Measurements from ENCODE around the gene DCAF4. TPM values are rescaled to one million over a fixed set of nuclear protein-coding genes. Genes with fewer than 3 reads are reported as not detected.

Gene DCAF4
- total RNA-seq, 1 experiment from 2014 or later = 20.0 TPM

DNA sequence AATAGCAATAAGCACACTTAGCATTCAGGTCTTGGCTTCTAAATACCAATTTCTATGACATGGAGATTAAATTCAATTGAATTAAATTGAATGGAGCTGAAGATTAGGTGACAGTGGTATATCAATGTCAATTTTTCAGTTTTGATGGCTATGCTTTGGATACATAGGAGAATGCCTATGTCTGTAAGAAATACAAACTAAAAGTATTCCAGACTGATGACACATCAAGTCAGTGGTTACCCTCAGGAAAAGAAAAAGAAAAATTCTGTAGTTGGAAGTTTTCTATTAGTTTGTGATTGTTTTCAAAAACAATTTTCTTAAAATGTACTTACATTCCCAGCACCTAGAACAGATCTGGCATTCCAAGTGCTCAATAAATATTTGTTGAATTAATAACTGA lies 4.9 kb upstream of the DCAF4 start:
- BruUV-seq (replicated peaks) = no TSS peak
- no peaks in the 10 kb centered on the region for H3K9me2 ChIP-seq (ENCODE audit: insufficient read depth)
- DNase-seq = no peak
- CTCF ChIA-PET = interaction anchor here (0.6 kb wide), 1 partner anchor 561 kb away, joined by 4 read pairs; no protein-coding TSS in a partner anchor
- intact Hi-C loops (cut with micrococcal nuclease; ENCODE audit: unreplicated experiment) = no loop called here
- no peak overlapping the region for H3K4me3 ChIP-seq
- H3F3A ChIP-seq (ENCODE audit: insufficient read depth, low read depth) = peaks cover 5% of the 10 kb centered on the region; the same call in 1 of the 2 replicates
- no peak overlapping the region for H3K4me2 ChIP-seq
- 0 out of 2 replicates have a peak, but pooled peaks cover 21% of the 10 kb centered on the region for H3K27me3 ChIP-seq (ENCODE audit: insufficient read depth, low read depth)
- no peaks in the 10 kb centered on the region for H3K36me3 ChIP-seq (ENCODE audit: low read depth)
- H3K4me1 ChIP-seq (replicated peaks; ENCODE audit: insufficient read depth) = no peaks in the 10 kb centered on the region
- H3K79me2 ChIP-seq (ENCODE audit: low read depth) = no peaks in the 10 kb centered on the region
- no peak for TF ChIP-seq EZH2 (IDR thresholded peaks at IDR 0.05; ENCODE audit: low read depth)
- TF ChIP-seq, protein P1, sequence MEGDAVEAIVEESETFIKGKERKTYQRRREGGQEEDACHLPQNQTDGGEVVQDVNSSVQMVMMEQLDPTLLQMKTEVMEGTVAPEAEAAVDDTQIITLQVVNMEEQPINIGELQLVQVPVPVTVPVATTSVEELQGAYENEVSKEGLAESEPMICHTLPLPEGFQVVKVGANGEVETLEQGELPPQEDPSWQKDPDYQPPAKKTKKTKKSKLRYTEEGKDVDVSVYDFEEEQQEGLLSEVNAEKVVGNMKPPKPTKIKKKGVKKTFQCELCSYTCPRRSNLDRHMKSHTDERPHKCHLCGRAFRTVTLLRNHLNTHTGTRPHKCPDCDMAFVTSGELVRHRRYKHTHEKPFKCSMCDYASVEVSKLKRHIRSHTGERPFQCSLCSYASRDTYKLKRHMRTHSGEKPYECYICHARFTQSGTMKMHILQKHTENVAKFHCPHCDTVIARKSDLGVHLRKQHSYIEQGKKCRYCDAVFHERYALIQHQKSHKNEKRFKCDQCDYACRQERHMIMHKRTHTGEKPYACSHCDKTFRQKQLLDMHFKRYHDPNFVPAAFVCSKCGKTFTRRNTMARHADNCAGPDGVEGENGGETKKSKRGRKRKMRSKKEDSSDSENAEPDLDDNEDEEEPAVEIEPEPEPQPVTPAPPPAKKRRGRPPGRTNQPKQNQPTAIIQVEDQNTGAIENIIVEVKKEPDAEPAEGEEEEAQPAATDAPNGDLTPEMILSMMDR (conservative IDR thresholded peaks at IDR 0.05) = no peak
- H2AFZ ChIP-seq = no peak overlapping the region
- no peaks in the 10 kb centered on the region for H4K20me1 ChIP-seq (ENCODE audit: insufficient read depth)
- POLR2A ChIA-PET (ENCODE audit: unreplicated experiment) = no interaction called here
- no peaks in the 10 kb centered on the region for H3K9me3 ChIP-seq (ENCODE audit: insufficient read depth, low read depth)
- no peak overlapping the region for H3K27ac ChIP-seq

DNA sequence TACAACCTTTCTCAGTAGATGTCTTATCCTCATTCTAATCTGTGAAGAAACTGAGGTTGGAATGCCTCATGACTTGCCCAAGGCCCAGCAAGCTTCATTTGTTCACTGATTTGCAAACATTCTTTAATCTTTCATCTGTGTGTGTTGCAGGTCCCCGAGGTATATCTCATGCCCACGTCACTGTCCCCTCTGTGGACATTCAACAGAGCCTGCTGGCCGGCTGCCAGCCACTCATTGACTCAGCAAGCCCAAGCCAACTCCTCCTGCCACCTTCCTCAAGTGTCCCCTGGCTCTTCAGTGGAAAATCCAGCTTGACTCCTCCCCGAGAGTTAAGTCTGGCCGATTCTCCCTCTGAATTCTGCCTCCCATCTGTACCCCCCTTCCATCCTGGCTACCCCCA lies 1.9 kb upstream of the DCAF4 start:
- TF ChIP-seq, protein P1 (conservative IDR thresholded peaks at IDR 0.05) = no peak
- TF ChIP-seq EZH2 (IDR thresholded peaks at IDR 0.05; ENCODE audit: low read depth) = no peak
- H3F3A ChIP-seq (ENCODE audit: insufficient read depth, low read depth) = peaks cover 5% of the 10 kb centered on the region
- BruUV-seq (replicated peaks) = no TSS peak
- ChIA-PET POLR2A (ENCODE audit: unreplicated experiment) (interaction anchor here (0.6 to 0.7 kb wide), 2 partner anchors 134 to 461 kb away, joined by 3 to 8 read pairs; partner anchors contain the start of gene RBM25), CTCF (interaction anchor here (0.7 to 1.2 kb wide), 2 partner anchors 21 to 24 kb away, joined by 3 to 8 read pairs; no protein-coding TSS in a partner anchor)
- H2AFZ ChIP-seq = no peak overlapping the region
- DNase-seq = peak; percentile 37
- H3K36me3 ChIP-seq (ENCODE audit: low read depth) = no peaks in the 10 kb centered on the region
- H3K4me1 ChIP-seq (replicated peaks; ENCODE audit: insufficient read depth) = no peaks in the 10 kb centered on the region
- H3K79me2 ChIP-seq (ENCODE audit: low read depth) = peaks cover 14% of the 10 kb centered on the region
- intact Hi-C loops (cut with micrococcal nuclease; ENCODE audit: unreplicated experiment) = no loop called here
- H3K27ac ChIP-seq = no peak overlapping the region
- H3K9me2 ChIP-seq (ENCODE audit: insufficient read depth) = no peaks in the 10 kb centered on the region
- no peak overlapping the region for H3K4me3 ChIP-seq
- H4K20me1 ChIP-seq (ENCODE audit: insufficient read depth) = no peaks in the 10 kb centered on the region
- H3K27me3 ChIP-seq (ENCODE audit: insufficient read depth, low read depth) = 0 out of 2 replicates have a peak, but pooled peaks cover 6% of the 10 kb centered on the region
- H3K9me3 ChIP-seq (ENCODE audit: insufficient read depth, low read depth) = no peaks in the 10 kb centered on the region
- H3K4me2 ChIP-seq = no peak overlapping the region

DNA sequence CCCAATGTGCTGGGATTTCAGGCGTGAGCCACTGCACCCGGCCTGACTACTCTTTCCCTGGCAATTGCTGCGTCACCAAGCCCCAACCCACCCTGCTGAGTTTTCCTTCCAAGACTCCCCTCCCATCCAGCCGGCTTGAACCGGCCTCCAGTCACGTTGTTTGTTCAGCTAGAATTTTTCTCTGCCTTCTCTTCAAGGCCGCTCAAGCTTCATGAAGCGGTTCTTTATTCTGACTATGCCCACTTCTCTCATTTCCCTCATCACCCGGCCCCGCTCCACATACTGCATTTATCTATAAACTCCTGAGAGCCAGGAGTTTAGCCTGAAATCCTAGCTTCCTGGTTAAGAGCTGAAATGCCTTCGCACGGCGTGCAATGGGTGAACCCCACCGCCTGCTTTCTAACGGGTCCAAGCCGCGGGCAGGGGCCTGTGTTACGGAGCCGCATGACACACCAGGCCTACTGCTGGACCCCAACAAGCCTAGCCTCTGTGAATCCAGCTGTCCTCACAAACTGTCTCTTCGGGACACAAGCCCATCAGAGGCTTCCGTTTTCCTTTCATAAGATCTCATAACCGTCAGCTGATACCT lies 999 bp upstream of the DCAF4 start:
- Histone ChIP-seq H3K4me2 (peak overlapping the region; percentile 87), H3K27me3 (ENCODE audit: insufficient read depth, low read depth) (no peaks in the 10 kb centered on the region), H3K4me3 (peak overlapping the region; percentile 89; the same call in 1 of the 2 replicates), H3K36me3 (ENCODE audit: low read depth) (no peaks in the 10 kb centered on the region), H3K4me1 (replicated peaks; ENCODE audit: insufficient read depth) (no peaks in the 10 kb centered on the region), H3F3A (ENCODE audit: insufficient read depth, low read depth) (peaks cover 6% of the 10 kb centered on the region), H3K27ac (no peak overlapping the region), H4K20me1 (ENCODE audit: insufficient read depth) (no peaks in the 10 kb centered on the region), H3K79me2 (ENCODE audit: low read depth) (peaks cover 17% of the 10 kb centered on the region), H2AFZ (peak overlapping the region; percentile 86), H3K9me3 (ENCODE audit: insufficient read depth, low read depth) (no peaks in the 10 kb centered on the region), H3K9me2 (ENCODE audit: insufficient read depth) (no peaks in the 10 kb centered on the region)
- no peak for DNase-seq
- TF ChIP-seq, protein P1 (conservative IDR thresholded peaks at IDR 0.05) = no peak
- no peak for TF ChIP-seq EZH2 (IDR thresholded peaks at IDR 0.05; ENCODE audit: low read depth)
- CTCF ChIA-PET = interaction anchor here (0.7 to 1.2 kb wide), 2 partner anchors 22 to 23 kb away, joined by 3 to 8 read pairs; no protein-coding TSS in a partner anchor
- POLR2A ChIA-PET (ENCODE audit: unreplicated experiment) = no interaction called here
- intact Hi-C loops (cut with micrococcal nuclease; ENCODE audit: unreplicated experiment) = no loop called here
- no TSS peak for BruUV-seq (replicated peaks)

Data from PC-9 (cell line).